ENCODE measurements around the gene CGN.

- TF ChIP-seq CTCF (IDR thresholded peaks at IDR 0.05; ENCODE audit: low read length), result no peak
- TF ChIP-seq EZH2 (IDR thresholded peaks at IDR 0.05; ENCODE audit: borderline replicate concordance, low read length), result no peak
Measured at GRCh38 chr1:151494741-151495281, 16.4 kb upstream of the CGN start.
